ENCODE results near the gene ANGPTL4.
A peak's percentile ranks its signal among the peaks of the same experiment; 100 is the strongest.

The ANGPTL4 gene

GRCh38 chr19:8323781-8324185 is 40.2 kb upstream of the ANGPTL4 start:
- no peak overlapping the region for H3K9ac ChIP-seq
- H3K27me3 ChIP-seq (ENCODE audit: control insufficient read depth, insufficient read depth, low read length) = no peaks in the 10 kb centered on the region
- no peak overlapping the region for H2AFZ ChIP-seq
- no peaks in the 10 kb centered on the region for H3K36me3 ChIP-seq (ENCODE audit: control insufficient read depth, insufficient read depth, low read length)
- TF ChIP-seq, protein P1, sequence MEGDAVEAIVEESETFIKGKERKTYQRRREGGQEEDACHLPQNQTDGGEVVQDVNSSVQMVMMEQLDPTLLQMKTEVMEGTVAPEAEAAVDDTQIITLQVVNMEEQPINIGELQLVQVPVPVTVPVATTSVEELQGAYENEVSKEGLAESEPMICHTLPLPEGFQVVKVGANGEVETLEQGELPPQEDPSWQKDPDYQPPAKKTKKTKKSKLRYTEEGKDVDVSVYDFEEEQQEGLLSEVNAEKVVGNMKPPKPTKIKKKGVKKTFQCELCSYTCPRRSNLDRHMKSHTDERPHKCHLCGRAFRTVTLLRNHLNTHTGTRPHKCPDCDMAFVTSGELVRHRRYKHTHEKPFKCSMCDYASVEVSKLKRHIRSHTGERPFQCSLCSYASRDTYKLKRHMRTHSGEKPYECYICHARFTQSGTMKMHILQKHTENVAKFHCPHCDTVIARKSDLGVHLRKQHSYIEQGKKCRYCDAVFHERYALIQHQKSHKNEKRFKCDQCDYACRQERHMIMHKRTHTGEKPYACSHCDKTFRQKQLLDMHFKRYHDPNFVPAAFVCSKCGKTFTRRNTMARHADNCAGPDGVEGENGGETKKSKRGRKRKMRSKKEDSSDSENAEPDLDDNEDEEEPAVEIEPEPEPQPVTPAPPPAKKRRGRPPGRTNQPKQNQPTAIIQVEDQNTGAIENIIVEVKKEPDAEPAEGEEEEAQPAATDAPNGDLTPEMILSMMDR (IDR thresholded peaks at IDR 0.05) = no peak
- H3K9me3 ChIP-seq (ENCODE audit: control insufficient read depth, low read length) = no peaks in the 10 kb centered on the region
- H3K4me1 ChIP-seq = peaks cover 16% of the 10 kb centered on the region
- peaks cover 18% of the 10 kb centered on the region for H3K79me2 ChIP-seq
- no peak overlapping the region for H3K4me3 ChIP-seq (ENCODE audit: low read depth, low read length)
- H3K4me2 ChIP-seq (ENCODE audit: low read length) = no peak overlapping the region
- no peak overlapping the region for H3K27ac ChIP-seq

DNA sequence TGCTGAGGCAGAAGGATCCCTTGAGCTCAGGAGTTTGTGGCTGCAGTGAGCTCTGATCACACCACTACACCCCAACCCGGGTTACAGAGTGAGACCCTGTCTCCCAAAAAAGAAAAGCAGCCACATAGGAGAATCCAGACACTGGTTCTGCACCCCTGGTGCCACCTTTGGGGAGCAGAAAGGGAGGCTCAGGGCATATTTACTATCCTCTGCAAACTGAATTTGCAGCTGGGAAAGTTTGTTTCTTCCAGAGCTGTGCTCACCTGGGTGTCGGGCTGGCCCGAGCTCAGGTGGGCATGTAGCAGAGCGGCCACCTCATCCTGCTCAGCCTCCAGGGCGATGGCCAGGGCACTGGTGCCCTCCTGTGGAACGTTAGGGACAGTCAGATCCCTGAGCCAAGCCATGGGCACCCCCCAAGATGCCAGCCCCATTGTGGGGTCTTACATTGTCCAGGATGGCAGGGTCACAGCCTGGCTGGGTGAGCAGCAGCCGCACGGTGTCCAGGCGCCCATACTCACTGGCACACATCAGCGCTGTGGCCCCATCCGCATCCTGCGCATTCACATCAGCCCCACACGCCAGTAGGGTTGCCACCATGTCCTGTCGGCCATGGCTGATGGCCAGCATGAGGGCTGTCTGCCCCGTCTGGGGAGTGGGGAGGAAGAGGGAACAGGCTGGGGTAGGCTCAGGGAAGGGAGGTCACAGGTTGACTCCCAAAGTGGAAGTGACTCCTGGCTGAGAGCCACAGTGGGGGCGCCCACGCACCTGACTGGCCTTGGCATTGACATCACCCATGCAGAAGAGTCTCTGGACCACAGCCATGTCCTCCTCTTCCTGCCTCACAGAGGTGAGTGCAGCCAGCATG is 39.5 kb upstream of the ANGPTL4 start:
- Histone ChIP-seq H3K36me3 (ENCODE audit: control insufficient read depth, insufficient read depth, low read length) (no peaks in the 10 kb centered on the region), H3K9me3 (ENCODE audit: control insufficient read depth, low read length) (no peaks in the 10 kb centered on the region), H3K4me1 (peaks cover 16% of the 10 kb centered on the region), H3K79me2 (peaks cover 18% of the 10 kb centered on the region), H2AFZ (peak overlapping the region; percentile 60), H3K4me2 (ENCODE audit: low read length) (peak overlapping the region; percentile 55), H3K4me3 (ENCODE audit: low read depth, low read length) (no peak overlapping the region), H3K27me3 (ENCODE audit: control insufficient read depth, insufficient read depth, low read length) (no peaks in the 10 kb centered on the region), H3K9ac (no peak overlapping the region), H3K27ac (peak overlapping the region; percentile 34)
- TF ChIP-seq, protein P1 (IDR thresholded peaks at IDR 0.05) = peak; percentile 8

GRCh38 chr19:8325454-8325853 is 38.5 kb upstream of the ANGPTL4 start:
- no peak overlapping the region for H2AFZ ChIP-seq
- TF ChIP-seq, protein P1 (IDR thresholded peaks at IDR 0.05) = no peak
- H3K4me3 ChIP-seq (ENCODE audit: low read depth, low read length) = no peak overlapping the region
- H3K79me2 ChIP-seq = peaks cover 11% of the 10 kb centered on the region
- H3K9ac ChIP-seq = no peak overlapping the region
- peak overlapping the region; percentile 34 for H3K27ac ChIP-seq
- no peak overlapping the region for H3K4me2 ChIP-seq (ENCODE audit: low read length)
- H3K36me3 ChIP-seq (ENCODE audit: control insufficient read depth, insufficient read depth, low read length) = no peaks in the 10 kb centered on the region
- no peaks in the 10 kb centered on the region for H3K9me3 ChIP-seq (ENCODE audit: control insufficient read depth, low read length)
- peaks cover 10% of the 10 kb centered on the region for H3K4me1 ChIP-seq
- H3K27me3 ChIP-seq (ENCODE audit: control insufficient read depth, insufficient read depth, low read length) = no peaks in the 10 kb centered on the region

GRCh38 chr19:8329996-8330395 is 34.0 kb upstream of the ANGPTL4 start:
- Histone ChIP-seq H3K36me3 (ENCODE audit: control insufficient read depth, insufficient read depth, low read length) (no peaks in the 10 kb centered on the region), H3K27me3 (ENCODE audit: control insufficient read depth, insufficient read depth, low read length) (no peaks in the 10 kb centered on the region), H3K4me2 (ENCODE audit: low read length) (no peak overlapping the region), H3K9me3 (ENCODE audit: control insufficient read depth, low read length) (no peaks in the 10 kb centered on the region), H3K79me2 (no peaks in the 10 kb centered on the region), H3K4me1 (no peaks in the 10 kb centered on the region), H3K9ac (no peak overlapping the region), H3K27ac (no peak overlapping the region), H3K4me3 (ENCODE audit: low read depth, low read length) (no peak overlapping the region), H2AFZ (no peak overlapping the region)
- TF ChIP-seq, protein P1 (IDR thresholded peaks at IDR 0.05) = no peak

All from parathyroid adenoma (tissue), 2 donors.